Ammon's horn (tissue), 1 donor: Measurements from ENCODE around the gene SPOCK2.
"Not testable (repeated sequence)": the region's sequence is repeated elsewhere in the genome, so short reads cannot be mapped to it uniquely, and the experiment has no call there.

Experiments
- DNase-seq: peaks from one replicate; pipeline ENCODE4 v3.0.0-alpha.2; 2016; ENCODE audit warnings: low spot score

SPOCK2 gene, protein sequence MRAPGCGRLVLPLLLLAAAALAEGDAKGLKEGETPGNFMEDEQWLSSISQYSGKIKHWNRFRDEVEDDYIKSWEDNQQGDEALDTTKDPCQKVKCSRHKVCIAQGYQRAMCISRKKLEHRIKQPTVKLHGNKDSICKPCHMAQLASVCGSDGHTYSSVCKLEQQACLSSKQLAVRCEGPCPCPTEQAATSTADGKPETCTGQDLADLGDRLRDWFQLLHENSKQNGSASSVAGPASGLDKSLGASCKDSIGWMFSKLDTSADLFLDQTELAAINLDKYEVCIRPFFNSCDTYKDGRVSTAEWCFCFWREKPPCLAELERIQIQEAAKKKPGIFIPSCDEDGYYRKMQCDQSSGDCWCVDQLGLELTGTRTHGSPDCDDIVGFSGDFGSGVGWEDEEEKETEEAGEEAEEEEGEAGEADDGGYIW

DNA sequence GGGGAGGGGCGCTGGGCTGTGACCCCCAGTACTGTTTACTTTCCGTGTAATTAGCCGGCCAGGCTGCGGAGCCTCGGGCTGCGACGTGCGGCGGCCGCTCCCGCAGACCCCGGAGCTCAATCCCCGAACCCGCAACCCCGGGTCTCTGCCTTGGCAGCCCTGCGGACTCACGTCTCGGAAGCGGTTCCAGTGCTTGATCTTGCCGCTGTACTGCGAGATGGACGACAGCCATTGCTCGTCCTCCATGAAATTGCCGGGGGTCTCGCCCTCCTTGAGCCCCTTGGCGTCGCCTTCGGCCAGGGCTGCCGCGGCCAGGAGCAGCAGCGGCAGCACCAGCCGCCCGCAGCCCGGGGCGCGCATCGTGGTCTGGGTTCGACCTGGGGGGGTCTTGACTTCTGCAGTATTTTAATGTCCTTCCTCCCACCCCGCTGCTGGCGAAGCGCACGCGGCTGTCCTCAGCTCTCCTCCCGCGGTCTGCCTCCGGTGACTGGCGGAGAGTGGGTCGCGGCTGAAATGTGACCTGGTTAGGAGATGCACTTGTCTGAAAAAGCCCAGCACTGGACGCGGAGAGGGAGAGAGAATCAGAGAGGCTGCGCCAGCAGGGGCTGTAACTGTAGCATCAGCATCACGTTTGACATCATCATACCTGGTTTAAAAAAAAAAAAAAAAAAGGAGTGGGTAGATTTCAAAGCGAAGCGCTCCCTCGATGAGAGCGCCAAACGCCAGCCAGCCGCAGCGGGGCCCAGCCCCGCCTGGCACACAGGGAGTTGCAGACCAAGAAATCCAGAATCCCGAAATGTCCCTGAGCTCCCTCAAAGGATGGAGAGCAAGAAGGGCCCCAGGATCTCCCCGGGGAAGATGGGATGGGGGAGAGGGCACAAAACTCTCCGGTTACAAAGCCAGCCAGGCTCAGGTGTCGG, at the start of gene SPOCK2:
TSS of gene SPOCK2 (minus strand) at position 583 of the 920 bp plus-strand sequence. CDS start at position 360, 223 bp downstream.
- peak; percentile 70 for DNase-seq

DNA sequence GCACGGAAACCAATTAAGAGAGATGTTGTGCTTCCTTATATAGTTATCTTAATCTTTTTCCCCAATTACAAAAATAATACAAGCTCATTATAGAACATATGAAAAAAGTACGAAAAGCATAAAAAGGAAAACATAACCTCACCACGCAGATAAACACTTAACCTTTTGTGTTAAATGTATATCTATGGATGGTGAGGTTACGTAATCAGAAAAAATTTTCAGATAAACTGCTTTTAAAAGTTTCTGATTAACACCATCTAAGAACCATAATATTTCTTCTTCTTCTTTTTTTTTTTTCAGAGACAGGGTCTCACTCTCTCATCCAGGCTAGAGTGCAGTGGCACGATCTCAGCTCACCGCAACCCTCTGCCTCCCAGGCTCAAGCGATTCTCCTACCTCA, 49.2 kb upstream of the SPOCK2 start:
- DNase-seq: no peak

DNA sequence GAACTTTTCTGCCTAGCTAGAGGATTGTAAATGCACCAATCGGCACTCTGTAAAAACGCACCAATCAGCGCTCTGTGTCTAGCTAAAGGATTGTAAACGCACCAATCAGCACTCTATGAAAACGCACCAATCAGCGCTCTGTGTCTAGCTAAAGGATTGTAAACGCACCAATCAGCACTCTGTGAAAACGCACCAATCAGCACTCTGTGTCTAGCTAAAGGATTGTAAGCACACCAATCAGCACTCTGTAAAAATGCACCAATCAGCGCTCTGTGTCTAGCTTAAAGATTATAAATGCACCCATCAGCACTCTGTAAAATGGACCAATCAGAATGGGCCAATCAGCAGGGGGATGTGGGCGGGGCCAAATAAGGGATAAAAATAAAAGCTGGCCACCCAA, 47.9 kb upstream of the SPOCK2 start:
- DNase-seq: not testable (repeated sequence)

DNA sequence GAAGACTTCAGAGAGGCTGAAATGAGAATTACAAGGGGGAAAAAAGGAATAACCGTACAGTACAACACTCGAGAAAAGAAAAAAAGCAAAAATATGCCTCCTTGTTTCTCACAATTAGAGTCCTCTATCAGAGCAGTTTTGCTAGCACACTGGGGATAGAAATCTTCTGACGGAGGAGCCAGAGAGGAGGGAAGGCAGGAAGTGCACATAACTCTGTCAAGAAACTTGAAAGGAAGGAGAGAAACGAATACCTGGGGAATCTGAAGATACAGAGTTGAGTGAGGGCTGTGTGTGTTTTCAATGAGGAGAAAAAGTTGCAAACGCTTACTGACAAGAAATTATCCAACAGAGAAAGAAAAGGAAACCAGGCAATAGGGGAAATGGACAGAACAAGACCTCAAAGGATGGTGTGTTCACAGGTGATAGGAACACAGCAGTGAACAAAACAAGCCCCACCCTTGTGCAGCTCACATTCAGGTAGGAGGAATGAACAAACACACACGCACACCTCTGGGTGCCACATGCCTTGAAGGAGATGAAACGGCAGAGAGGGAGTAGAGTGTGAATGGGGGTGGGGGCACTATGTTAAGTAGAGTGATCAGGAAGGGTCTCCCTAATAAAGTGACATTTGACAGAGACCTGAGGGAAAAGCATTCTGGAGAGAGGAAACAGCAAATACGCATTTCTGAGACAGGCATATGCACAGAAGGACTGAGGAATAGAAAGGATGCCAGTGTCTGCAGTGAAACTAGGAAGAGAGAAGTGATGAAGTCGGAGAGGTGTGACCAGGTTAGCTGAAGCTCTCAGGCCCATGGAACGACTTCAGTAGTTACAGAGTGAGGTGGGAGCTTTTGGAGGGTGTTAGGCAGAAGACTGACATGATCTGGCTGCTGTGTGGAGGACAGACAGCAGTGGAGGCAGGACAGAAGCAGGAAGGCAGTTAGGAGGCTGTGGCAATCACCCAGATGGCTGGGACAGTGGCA, 46.7 kb upstream of the SPOCK2 start:
- DNase-seq: no peak

DNA sequence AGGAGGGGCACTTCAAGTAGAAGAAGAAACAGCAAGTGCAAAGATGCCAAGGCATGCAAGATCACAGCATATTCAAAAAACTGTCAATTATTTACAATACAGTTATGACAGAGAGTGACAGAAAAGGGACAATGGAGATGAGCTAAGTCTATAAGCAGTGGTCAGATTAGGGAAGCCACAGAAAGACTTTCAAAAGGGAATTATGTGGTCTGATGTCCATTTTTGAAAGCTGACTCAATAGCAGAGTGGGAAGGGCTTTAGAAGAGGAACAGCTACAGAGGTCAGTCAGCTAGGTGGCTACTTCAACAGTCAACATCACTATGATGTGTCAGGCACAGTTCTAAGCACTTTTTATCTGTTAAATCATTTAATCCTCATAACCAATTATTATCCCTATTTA, 45.2 kb upstream of the SPOCK2 start:
- peak; percentile 48 for DNase-seq

DNA sequence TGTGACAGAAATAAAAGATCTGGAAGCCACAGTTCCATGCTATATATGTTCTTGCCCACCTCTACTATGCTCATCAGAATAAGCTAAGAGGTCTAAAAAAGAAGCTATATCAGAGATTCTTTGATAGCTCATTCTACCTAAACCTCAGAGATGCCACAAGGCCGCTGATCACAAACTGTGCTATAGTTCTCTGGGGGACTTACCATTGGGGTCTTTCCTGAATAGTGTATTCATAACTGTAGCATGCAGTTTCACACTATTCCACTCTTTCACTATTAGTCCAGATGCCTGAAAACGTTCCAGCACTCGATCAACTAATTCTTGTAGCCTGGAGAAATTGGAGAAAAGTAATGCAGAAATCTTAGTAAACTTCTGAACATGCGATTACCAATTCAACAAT, 44.5 kb upstream of the SPOCK2 start:
- no peak for DNase-seq

DNA sequence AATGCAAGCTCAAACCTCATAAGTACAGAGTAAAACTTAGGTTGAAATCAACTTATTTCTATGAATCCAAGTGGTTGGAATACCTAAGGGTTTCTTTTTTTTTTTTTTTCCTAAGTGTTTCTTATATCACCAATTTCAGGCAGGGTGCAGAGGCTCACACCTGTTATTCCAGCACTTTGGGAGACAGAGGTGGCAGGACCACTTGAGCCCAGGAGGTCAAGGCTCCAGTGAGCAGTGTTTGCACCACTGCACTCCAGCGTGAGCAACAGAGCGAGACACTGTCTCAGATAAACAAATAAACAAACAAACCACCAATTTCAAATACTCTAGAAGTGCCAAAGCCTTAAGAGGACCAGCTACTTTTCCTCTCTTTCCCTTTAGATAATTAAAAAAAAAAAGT, 39.2 kb upstream of the SPOCK2 start:
- DNase-seq: no peak

DNA sequence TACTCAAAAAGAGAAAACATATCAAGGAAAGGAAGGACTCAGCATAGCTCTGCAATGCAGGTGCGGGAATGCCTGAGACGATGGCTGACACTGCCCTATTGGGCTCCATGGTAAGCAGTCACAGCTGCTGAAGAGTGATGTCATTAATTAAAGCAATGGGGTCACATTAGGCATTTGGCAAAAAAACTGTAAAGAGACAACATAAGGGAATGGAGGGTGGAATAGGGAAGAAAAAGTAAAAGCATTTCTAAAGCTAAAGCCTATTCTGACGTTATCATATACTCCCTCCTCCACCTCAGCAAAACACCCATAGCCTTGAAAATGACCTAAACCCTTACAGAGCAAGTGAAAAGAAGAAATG, 38.5 kb upstream of the SPOCK2 start:
- no peak for DNase-seq

DNA sequence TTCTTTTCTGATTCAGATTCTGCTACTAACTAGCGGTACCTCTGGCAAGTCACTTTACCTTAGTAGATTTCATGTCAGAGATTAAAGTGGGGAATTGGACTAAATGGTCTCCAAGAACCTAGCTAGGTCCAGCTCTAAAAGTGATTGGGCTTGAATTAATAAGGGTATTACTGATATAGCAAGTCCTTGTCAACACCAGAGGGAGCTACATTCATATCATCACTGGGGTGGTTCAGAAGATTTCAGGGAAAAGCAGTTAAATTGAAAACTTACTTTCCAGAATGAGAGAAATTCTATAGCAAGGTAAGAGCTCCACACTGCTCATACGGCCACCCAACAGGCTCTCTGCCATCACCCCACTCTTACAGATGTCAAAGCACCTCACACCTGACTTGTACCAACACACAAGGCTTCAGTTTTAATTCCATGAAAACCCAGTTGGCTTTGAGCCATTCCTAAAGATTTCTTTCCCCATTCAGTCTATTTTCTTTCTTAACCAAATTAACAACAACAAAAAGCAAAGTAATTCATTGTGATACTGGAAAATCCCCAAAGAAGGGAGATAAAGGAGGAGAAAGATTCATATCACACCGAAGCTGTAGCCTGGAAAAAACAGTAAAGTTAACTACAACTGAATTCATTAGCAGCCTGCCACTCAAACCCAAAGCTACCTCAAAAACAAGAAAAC, 38.0 kb upstream of the SPOCK2 start:
- peak; percentile 56 for DNase-seq

DNA sequence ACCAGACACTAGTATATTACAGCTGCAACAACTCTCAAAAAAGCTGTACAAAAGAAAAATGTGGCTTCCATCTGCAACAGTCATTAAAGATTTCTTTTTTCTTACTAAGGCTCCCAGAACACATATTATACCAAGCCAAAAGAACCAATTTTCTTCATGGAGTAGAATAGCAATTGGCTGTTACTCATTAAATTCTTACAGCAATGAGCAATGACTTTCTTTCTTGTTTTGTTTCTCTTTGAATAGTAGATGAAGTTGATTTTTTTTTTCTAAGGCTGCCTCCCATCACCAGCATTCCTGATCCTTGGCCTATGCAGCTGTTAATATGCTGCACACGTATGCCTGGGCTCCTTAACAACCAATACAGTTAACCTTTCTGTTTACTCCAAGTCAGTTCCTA, 36.6 kb upstream of the SPOCK2 start:
- peak; percentile 53 for DNase-seq

DNA sequence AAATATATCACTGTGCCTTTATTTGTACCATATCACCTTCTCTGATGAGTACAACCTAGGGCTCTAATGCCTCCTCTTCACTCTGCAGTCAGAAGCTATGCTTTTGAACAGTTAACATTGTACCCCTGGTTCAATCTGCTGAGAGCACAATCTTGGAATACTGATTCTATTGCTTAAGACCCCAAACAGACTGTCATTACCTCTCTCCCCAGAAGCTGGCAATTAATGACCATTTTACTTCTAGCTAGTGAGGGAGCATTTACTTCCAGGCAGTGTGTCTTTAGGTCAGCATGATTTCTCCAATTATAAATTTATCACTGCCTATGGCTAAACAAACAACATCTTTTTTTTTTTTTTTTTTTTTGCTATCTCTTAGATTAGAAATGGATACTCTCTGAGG, 36.0 kb upstream of the SPOCK2 start:
- DNase-seq: no peak

DNA sequence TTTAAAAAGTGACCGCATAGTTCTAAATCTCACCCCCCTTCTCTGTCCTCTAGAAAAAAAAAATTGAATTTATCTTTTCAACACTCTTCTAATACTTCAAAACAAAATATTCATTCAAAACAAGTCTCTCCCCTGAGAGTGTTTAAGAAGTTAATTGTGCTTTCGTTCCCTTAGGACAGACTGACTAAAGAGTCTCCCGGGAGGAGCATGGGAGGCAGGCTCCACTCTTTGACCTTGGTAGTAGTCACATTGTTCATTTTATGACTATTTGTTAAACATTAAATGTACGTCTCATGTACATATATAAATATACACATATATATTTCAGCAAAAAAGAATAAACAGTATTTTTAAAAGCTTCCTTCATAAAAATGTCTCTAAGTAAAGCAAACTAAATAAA, 35.3 kb upstream of the SPOCK2 start:
- DNase-seq: no peak

DNA sequence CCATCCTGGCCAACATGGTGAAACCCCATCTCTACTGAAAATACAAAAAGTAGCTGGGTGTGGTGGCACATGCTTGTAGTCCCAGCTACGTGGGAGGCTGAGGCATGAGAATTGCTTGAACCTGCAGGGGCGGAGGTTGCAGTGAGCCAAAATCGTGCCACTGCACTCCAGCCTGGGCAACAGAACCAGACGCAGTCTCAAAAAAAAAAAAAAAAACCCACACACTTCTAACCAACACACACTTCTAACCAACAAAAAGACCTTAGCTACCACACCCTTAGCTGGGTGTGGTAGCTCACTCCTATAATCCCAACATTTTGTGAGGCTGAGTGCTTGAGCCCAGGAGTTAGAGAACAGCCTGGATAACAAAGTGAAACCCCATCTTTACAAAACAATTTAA, 33.9 kb upstream of the SPOCK2 start:
- DNase-seq: no peak

DNA sequence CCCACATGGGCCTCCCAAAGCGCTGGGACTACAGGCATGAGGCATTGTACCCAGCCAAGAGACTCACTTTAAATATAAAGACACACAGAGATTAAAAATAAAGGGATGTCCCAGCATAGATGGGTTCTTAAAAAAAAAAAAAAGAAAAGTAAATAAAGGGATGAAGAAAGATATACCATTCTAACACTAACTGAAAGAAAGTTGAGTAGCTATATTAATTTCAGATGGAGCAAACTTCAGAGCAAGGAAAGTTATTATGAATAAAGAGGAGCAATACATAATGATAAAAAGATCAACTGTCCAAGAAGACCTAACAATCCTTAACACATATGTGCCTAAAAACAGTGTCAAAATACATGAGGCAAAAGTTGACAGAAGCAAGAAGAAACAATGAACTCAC, 33.0 kb upstream of the SPOCK2 start:
- no peak for DNase-seq

DNA sequence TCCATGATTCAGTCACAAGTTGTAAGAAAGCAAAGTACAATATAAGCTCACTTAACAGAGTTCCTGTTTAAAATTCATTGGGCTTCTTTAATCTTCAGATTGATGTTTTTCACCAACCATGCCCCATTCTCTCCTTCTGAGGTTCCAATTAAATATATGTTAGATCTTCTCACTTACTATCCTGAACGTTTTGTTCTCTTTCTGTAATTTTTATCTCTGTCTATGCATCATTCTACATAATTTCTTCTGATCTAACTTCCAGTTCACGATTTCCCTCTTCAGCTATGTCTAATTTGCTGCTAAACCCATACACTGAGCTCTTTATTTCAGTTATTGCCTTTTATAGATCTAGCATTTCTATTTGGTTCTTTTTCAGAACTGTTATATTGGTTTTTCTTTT, 28.0 kb upstream of the SPOCK2 start:
- DNase-seq: no peak

DNA sequence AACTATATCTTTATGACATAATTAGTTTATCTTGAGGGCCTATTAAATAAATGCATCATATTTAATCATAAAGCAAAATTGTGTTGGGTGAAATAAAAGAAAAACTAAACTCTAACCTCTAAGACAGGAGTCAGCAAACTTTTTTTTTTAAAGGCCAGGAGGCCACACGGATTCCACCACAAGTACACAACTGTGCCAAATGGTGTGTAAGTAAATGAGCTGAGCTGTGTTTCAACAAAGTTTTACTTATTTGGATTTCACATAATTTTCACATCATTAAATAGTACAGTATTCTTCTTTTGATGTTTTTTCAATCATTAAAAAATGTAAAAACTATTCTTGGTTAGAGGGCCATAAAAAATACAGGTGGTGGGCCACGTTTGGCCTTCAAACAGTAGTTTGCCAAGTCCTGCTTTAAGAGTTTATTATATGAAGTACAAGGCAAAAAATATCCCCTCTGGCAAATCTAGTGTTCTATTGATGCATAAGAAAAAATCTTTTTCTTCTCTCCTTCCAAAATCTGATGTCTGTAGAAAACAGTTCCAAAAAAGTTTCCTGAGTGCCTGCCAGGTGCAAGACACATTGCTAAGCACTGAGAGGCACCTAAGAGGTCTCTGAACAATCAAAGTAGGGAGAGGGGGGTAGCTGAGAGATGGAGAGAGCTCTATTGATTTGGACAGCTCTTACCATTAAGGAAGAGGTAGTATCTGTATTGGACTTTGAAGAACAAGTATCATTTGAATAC, 26.5 kb upstream of the SPOCK2 start:
- DNase-seq: no peak

DNA sequence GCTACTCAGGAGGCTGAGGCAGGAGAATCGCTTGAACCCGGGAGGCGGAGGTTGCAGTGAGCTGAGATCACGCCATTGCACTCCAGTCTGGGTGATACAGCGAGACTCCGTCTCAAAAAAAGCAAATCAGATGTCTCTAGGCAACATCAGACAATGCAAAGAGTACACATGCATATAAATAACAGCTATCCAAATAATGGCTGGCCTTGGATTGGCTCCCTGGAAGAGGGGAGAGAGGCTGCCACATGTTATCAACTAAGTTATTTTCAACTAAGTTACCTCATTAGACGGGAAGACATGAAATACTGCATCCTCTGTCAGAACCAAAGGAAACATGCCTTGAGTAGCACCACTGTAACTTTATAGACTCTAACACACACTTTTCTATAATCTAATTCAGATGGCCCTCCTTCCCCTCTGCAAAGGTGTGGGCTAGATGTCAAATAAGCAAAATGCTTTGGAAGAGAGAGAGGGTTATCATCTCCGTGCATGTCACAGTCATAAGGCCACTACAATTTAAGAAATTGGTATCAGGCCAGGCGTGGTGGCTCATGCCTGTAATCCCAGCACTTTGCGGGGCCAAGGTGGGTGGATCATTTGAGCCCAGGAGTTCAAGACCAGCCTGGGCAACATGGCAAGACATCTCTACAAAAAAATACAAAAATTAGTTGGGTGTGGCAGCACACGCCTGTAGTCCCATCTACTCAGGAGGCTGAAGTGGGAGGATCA, 22.5 kb upstream of the SPOCK2 start:
- no peak for DNase-seq

DNA sequence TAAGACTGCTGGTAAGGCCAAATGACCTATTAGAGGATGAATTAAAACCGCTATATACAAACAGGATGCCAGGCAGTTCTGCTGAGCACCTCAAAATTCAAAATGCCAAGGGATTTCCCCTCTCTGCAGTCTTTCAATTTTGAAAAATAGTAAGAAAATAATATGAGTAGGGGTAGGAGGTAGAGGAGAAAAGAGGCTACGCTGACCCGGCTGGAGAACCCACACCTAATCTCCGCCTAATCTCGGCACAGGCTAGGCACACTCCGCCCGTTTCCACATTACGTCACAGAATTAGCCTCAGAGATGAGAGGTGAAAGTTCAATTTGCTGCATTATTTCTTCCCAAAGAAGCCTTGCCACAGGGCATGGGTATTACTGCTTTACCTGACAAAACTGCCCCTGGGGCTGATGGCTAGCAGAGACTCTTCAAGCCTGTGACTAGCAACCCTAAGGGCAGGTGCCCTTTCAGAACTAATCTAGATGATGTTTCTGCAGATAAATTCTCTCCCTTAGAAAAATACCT, 21.3 kb upstream of the SPOCK2 start:
- no peak for DNase-seq

DNA sequence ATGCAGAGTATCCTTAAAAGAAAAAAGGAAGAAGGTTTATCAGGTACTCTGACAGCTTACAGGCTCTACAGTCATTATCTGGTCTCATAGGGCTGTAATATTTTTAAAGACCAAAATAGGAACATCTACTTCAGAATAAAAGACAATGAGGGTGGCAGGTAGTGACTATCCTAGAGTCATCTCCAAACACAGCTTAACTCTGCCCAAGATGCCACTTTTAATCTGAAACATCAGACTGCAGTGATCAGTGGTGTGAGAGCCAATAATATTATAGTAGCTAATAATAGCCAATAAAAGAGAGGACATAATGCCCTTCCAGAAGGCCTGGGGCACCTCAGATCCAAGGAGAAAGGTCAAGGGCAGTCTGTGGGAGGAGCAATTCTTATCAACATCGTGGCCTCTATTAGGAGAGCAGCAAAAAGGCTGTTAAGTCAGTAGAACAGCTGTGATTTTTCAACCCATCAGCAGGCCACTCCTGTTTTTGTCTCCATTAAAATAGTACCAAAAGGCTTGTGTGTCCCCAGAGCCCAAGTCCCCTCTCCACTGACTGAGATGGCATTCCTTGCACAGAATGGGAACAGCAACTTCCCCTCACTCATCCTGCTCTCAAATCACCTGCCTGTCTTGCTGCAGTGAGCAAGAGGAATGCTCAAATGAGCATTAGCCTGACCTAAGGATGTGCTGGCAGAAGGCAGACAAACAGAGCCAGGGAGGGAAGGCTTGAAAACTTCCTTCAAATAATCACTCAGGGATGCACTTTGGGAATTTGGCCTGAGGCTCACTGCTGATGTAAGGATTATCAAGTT, 20.7 kb upstream of the SPOCK2 start:
- no peak for DNase-seq
